Caco-2 (cell line): ENCODE data around the gene NCKIPSD. TPM values are rescaled to one million over a fixed set of nuclear protein-coding genes. Genes with fewer than 3 reads are reported as not detected.

Source experiments
- BruUV-seq: library from RNA; stranded (reverse); fragments of 400-500 nt; replicated peaks from 2 replicates; lab custom pipeline; 2021; lab: Mats Ljungman, UMichigan
- CTCF ChIA-PET: fragments of 300-600 bp; sonication (Branson Sonifier 250); formaldehyde crosslinking; loops from one replicate; lab custom pipeline; 2022; ENCODE audit warnings: antibody characterized with exemption; lab: Charles Lee
- POLR2A ChIA-PET: fragments of 300-600 bp; sonication (Branson Sonifier 250); formaldehyde crosslinking; loops from one replicate; lab custom pipeline; 2022; ENCODE audit warnings: antibody characterized with exemption; lab: Charles Lee
- DNase-seq, 2 experiments: peaks; one replicate each; pipeline versions ENCODE4 v3.0.0 to v3.0.0-alpha.2; 2020 to 2022
- H3K27me3 ChIP-seq: replicated peaks from 2 replicates; pipeline ENCODE4 v1.6.0; 2011; ENCODE audit warnings: low read length; ENCODE audit not compliant: control insufficient read depth, insufficient read depth
- H3K36me3 ChIP-seq: 2 replicates; pipeline ENCODE4 v1.5.1; 2011; ENCODE audit warnings: low read length; ENCODE audit not compliant: control insufficient read depth, insufficient read depth
- H3K4me1 ChIP-seq: fragments of 250-450 bp; sonication (Bioruptor Pico); 2 replicates; pipeline ENCODE4 v1.5.1; 2020; ENCODE audit warnings: mild to moderate bottlenecking
- H3K4me3 ChIP-seq: 2 replicates; pipeline ENCODE4 v1.5.1; 2011; ENCODE audit warnings: low read depth, mild to moderate bottlenecking, control low read depth, low read length
- H3K9me3 ChIP-seq: fragments of 250-450 bp; sonication (Bioruptor Pico); 2 replicates; pipeline ENCODE4 v1.5.1; 2020; ENCODE audit warnings: mild to moderate bottlenecking, moderate library complexity
- H3K27ac Mint-ChIP-seq: one replicate; pipeline ENCODE4 v1.8.0; 2022; ENCODE audit warnings: mixed read lengths; ENCODE audit not compliant: unreplicated experiment
- H3K27me3 Mint-ChIP-seq: one replicate; pipeline ENCODE4 v1.8.0; 2022; ENCODE audit warnings: mixed read lengths; ENCODE audit not compliant: insufficient read depth, unreplicated experiment
- H3K36me3 Mint-ChIP-seq: one replicate; pipeline ENCODE4 v1.8.0; 2022; ENCODE audit warnings: mild to moderate bottlenecking, mixed read lengths; ENCODE audit not compliant: insufficient read depth, unreplicated experiment
- H3K4me1 Mint-ChIP-seq: one replicate; pipeline ENCODE4 v1.8.0; 2022; ENCODE audit warnings: low read depth, mixed read lengths; ENCODE audit not compliant: unreplicated experiment
- H3K4me3 Mint-ChIP-seq: one replicate; pipeline ENCODE4 v1.8.0; 2022; ENCODE audit warnings: mild to moderate bottlenecking, moderate library complexity, mixed read lengths; ENCODE audit not compliant: unreplicated experiment
- H3K9me3 Mint-ChIP-seq: one replicate; pipeline ENCODE4 v1.8.0; 2022; ENCODE audit warnings: mixed read lengths; ENCODE audit not compliant: unreplicated experiment
- CTCF ChIP-seq, 2 experiments: fragments of 200-600 bp in 1 of 2; IDR thresholded peaks; 1 replicate in 1 of 2; 2 replicates in 1 of 2; pipeline versions ENCODE4 v1.5.1 to v1.8.0; 2011 to 2022; ENCODE audit warnings: antibody characterized with exemption in 1 of 2, control low read depth in 1 of 2, inconsistent platforms in 1 of 2, low read depth in 1 of 2, low read length in 1 of 2, mild to moderate bottlenecking in 1 of 2, moderate library complexity in 1 of 2; ENCODE audit not compliant: insufficient read depth in 1 of 2, severe bottlenecking in 1 of 2, unreplicated experiment in 1 of 2
- intact Hi-C: fragments of 100-400 bp; cut with micrococcal nuclease; formaldehyde crosslinking; loops from one replicate; pipeline ENCODE4 v1.10.0; 2022; ENCODE audit not compliant: unreplicated experiment
- microRNA-seq: library from miRNA; unstranded; fragments of <30 nt; microRNA quantifications from one replicate; pipeline ENCODE4 v1.2.0, GENCODE V29; 2022
- total RNA-seq: library from RNA; stranded (reverse); gene quantifications from 2 replicates; pipeline ENCODE4 v1.2.3, GENCODE V29; 2022

NCKIPSD gene
- total RNA-seq, 1 experiment from 2014 or later: 30.2 TPM

DNA sequence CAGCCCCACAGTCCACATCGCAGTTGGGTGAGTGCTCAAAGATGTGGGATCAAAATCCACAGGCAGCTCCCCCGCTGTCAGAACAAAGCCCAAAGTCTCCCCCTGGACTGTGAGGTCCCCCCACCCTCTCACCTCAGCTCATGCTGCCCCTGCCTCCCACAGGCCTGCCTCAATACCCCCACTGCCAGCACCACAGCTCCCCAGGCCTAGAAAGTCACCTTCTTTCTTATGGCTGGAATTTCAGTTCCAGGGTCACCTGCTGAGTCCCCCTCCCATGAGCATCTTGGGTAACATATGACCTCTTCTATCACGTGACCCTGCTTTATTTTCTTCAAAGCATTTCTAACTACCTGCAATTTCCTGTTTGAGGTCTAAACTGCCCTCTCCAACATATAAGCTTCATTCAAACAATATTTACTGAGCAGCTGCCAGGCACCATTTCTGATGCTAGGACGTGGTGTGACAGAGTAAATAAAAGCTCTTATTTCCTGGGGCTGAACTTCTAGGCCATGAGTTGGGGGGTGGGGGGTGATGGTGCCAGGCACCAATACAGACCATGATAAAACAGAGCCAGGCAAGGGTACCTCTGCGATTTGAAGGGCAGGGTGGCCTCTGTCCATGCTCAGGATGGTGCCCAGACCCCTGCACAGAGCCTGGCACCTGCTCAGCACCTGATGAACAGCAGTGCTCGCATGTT is 61.7 kb downstream of the NCKIPSD start:
- H3K4me1 Mint-ChIP-seq: no peaks in the 10 kb centered on the region
- Histone ChIP-seq H3K9me3 (no peaks in the 10 kb centered on the region), H3K4me1 (peaks cover 11% of the 10 kb centered on the region), H3K4me3 (no peak overlapping the region), H3K36me3 (peaks cover 5% of the 10 kb centered on the region), H3K27me3 (no peaks in the 10 kb centered on the region)
- H3K4me3 Mint-ChIP-seq: no peak overlapping the region
- H3K27me3 Mint-ChIP-seq: no peaks in the 10 kb centered on the region
- no peak for TF ChIP-seq CTCF (IDR thresholded peaks at IDR 0.05; ENCODE audit: insufficient read depth in 1 of 2, low read depth in 1 of 2, low read length in 1 of 2, severe bottlenecking in 1 of 2, unreplicated experiment in 1 of 2)
- H3K27ac Mint-ChIP-seq: peak overlapping the region; percentile 70
- intact Hi-C loops: no loop called here
- no peak for DNase-seq
- POLR2A ChIA-PET: interaction anchor here (0.6 to 1.4 kb wide), 4 partner anchors 18 to 51 kb away, joined by 3 to 6 read pairs (median 3); no protein-coding TSS in a partner anchor
- CTCF ChIA-PET: interaction anchor here (0.6 to 1.7 kb wide), 2 partner anchors 11 to 15 kb away, joined by 3 to 7 read pairs; partner anchors contain the start of genes SLC26A6 and UQCRC1
- no TSS peak for BruUV-seq
- H3K36me3 Mint-ChIP-seq: peaks cover 25% of the 10 kb centered on the region
- H3K9me3 Mint-ChIP-seq: no peaks in the 10 kb centered on the region

Small RNA genes within 50 kb of the gene (microRNA-seq; reads per million reads assigned to microRNA genes)
- not detected for gene MIR4793

Other genes starting within 250 kb of the NCKIPSD start
- gene CCDC51, start 245.8 kb downstream of the NCKIPSD start, total RNA-seq: 48.9 and 59.5 TPM in 2 replicates
- 205 and 227 TPM in 2 replicates for gene TMA7, start 245.7 kb downstream of the NCKIPSD start, total RNA-seq
- gene ATRIP, start 239.2 kb downstream of the NCKIPSD start, total RNA-seq: 14.4 and 15.9 TPM in 2 replicates
- gene SHISA5, start 181.7 kb downstream of the NCKIPSD start, total RNA-seq: 213 and 226 TPM in 2 replicates
- 11.2 and 14.4 TPM in 2 replicates for gene PFKFB4, start 129.1 kb downstream of the NCKIPSD start, total RNA-seq
- 0.54 TPM in 1 of 2 replicates, not detected in the other for gene UCN2, start 122.1 kb downstream of the NCKIPSD start, total RNA-seq
- 4.7 and 5.2 TPM in 2 replicates for gene COL7A1, start 90.6 kb downstream of the NCKIPSD start, total RNA-seq
- 278 and 283 TPM in 2 replicates for gene UQCRC1, start 76.3 kb downstream of the NCKIPSD start, total RNA-seq
- gene TMEM89, start 64.1 kb downstream of the NCKIPSD start, total RNA-seq: not detected in 2 replicates
- gene SLC26A6, start 50.5 kb downstream of the NCKIPSD start, total RNA-seq: 54.7 and 59.4 TPM in 2 replicates
- gene CELSR3, start 23.0 kb downstream of the NCKIPSD start, total RNA-seq: 35.4 and 39.0 TPM in 2 replicates
- 91.7 and 100 TPM in 2 replicates for gene IP6K2, start 31.3 kb upstream of the NCKIPSD start, total RNA-seq
- 56.3 and 67.3 TPM in 2 replicates for gene PRKAR2A, start 162.0 kb upstream of the NCKIPSD start, total RNA-seq
- gene SLC25A20, start 213.0 kb upstream of the NCKIPSD start, total RNA-seq: 17.0 and 19.3 TPM in 2 replicates
- gene ARIH2, start 232.9 kb upstream of the NCKIPSD start, total RNA-seq: 106 and 133 TPM in 2 replicates